ENCODE data around the gene MAGI1.
"Not testable (repeated sequence)": the region's sequence is repeated elsewhere in the genome, so short reads cannot be mapped to it uniquely, and the experiment has no call there.

The MAGI1 gene

DNA sequence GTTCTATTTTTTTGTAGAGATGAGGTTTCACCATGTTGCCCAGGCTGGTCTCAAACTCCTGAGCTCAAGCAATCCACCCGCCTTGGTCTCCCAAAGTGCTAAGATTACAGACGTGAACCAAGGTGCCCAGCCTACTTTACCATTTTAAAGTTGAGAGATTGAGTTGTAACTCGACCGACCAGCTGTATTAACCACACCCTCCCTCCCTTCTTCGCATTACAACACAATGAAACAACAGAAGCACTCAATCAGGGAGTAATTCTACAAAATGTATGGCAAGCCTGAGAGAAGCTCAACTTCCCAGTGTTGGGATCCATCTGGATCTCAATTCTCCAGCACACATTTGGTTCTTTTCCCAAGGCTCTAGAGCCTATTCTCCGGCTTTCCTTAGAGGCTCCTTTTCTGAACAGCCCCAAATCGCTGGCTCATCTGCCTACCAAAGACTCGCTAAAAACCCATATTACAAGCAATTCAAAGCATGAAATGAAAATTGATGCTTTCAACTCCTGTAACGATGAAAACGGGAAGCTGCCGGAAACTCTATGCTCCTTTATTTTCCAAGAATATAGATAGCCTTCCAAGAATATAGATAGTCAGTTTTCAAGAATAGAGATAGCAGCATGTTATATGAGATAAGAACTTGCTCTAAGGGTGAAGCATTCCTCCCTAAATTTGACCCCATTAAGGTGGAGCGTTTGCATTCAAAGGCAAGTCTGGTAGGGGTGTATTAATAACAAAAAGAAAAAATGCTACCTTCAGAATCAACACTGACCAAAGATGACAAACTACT is 450.9 kb downstream of the MAGI1 start:
- DNase-seq (ENCODE audit: low read depth), result no peak

DNA sequence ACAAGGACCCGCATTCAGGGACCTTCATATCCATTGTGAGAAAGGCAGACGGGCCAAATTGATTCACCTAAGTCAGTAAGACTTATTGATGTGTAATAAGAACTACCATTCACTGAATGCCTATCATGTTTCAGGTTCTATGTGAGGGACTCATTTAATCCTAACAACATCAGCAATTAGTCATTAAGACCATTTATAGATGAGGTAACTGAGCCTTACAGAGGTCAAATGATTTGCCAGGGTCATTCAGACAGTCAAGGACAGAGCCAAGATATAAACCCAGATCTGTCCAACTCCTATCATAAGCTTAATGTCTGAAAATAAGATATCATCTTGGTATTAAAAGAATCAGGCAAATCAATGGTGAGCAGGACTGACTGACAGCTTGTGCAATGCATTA is 453.8 kb downstream of the MAGI1 start:
- no peak for DNase-seq (ENCODE audit: low read depth)

DNA sequence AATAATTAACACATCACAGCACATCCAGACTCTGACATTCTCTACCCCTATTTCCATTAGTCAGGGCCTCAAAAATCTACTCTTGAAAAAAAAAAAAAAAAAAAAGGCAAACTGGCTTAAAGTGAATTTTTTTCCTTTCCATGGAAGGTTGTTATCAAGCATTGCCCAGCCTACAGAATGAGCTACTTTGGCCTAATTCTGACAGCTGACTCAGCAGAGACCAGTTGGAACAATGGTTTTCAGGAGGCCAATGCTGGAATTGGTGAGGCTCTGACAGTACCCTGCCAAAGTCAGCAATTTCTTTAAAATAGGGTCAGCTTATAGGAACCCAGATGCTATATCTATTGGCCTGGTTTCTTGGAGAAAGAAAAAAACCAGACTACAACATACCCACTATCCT is 454.7 kb downstream of the MAGI1 start:
- DNase-seq (ENCODE audit: low read depth), result no peak

DNA sequence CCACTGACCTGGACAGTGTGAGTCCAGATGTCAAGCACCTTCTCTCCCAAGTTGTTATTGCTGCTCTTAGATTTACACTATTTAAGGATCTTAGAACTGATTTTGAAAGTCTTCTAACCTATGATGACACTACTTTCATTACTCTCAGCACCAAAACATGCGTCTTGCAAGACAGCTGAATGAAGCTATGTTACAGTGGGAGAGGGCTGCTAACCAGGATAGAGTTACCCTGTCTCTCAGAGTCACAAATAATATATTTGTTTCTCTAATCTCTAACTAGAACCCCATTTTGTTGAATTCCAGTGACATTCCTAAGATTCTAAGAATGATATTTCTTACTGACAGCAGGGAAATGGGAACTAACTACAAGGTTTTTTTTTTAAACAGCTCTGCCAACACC is 455.5 kb downstream of the MAGI1 start:
- DNase-seq (ENCODE audit: low read depth), result no peak

DNA sequence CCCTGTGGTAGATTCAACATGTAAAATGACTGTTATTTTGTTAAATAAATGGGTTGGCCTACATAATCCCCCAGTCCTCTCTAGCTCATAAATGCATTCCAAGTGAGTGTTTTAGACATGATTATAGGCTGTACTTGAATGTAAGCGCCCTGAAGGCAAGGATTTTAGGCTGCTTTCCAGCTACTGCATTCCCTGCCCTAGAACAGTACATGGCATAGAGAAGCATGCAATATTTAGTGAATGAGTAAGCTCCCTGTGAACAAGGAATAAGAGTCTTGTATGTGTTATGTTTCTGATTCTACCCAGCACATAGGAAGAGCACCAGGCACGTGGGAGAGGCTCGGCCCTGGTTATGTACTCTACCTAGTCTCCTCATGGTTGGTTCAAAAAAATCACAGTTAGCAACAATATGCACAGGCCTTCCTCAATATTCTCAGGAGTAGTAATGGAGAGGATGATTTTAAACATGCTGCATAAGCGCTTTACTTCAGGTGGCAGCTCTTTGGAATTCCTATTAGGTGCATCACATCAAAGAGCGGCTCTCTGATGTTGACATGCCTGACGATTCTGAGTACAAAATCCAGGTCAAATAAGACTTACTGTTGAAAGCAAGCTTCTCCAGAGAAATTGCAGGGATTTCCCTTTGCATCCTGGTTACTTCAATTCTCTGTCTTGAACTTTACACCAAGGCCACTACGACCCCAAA is 456.6 kb downstream of the MAGI1 start:
- no peak for DNase-seq (ENCODE audit: low read depth)

DNA sequence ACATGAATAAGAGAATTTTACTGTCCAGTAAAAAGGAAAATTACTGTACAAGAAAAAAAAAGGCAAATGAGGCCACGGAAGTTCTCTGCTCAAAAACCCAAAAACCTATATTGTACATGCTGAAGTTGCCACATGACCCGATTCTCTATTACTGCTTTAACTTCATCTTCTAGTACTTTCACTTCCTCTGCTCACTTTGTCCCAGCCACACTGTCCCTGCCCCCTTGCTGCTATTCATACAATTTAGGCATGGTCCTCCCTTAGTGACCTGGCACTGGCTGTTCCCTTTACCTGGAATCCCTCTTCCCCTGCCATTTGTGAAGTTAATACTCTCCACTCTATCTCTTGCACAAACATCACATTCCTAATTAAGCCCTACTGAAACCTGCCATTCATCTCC is 457.4 kb downstream of the MAGI1 start:
- no peak for DNase-seq (ENCODE audit: low read depth)

DNA sequence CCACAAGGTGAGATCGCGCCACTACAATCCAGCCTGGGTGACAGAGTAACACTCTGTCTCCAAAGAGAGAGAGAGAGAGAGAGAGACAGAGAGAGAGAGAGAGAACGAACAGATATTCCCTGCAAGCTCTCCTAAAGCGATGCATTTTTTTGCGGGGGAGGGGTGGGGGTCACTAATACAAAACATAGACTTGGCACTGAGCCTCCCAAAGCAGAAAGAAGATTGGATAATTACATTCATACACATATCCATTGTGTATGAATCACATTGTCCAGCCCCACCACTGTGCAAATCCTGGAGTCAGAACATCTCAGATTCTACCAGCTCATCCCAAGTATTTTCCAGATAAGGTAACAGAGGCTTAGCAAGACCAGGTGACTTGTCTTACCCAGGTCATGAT is 459.9 kb downstream of the MAGI1 start:
- DNase-seq (ENCODE audit: low read depth), result no peak

DNA sequence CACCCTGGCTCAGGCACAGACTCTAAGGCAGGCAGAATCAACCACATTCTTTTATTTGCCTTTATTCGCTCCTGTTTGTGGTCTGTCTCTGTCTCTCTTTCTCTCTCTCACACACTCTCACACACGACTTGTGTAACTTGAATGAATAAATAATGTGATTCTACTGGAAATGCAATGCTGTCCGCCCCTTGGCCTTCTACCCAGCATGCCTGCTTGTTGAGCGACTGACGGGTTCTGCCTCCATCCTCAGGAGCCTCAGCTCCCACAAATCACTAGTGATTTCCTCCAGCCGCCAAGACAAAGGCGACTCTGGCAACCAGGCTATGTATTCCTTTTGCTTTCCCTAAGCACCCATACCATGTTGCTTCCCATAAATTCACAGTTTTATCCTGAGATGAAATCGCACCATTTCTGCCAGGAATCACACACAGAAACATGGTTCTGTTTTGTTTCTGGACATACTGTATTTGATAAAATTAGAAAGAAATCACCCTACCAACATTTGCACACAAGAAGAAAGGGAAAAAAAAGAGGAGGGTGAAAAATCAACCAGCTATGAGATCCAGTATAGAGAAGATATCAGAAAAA is 460.8 kb downstream of the MAGI1 start:
- peak; percentile 27 for DNase-seq (ENCODE audit: low read depth)

DNA sequence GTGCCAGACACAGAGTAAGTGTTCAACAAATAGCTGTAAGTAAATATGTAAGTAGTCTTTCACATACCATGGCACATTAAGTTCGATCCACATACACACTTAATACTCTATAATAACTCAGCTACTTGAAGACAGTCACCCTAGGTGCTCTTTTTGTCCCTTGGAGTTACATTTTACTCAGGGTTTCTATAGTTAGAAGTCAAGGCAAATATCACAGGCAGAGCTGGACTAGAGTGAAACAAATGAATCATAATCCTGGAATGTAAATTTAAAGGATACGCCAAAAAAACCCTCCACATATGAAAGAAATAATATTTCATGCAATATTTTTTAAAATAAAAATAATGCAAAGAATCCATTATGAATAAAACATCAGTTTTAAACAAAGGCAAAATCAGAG is 461.8 kb downstream of the MAGI1 start:
- no peak for DNase-seq (ENCODE audit: low read depth)

DNA sequence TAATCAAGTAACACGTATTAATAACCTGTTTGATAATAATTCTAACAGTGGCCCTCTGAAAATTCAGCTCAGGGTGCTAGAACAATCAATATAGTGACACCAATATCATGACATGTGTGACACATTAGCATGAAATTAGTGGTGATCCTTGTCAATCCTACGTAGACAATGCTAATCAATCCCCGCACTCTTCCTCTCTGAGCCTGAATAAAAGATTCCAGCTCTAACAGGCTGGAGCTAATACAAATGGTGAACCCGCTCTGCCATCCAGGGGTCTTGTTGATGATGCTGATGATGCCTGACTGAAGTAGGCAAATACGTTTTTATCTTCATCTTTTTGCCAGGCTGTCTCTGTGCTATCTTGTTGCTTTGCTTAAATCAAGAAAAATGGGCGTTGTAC is 462.5 kb downstream of the MAGI1 start:
- DNase-seq (ENCODE audit: low read depth), result no peak

DNA sequence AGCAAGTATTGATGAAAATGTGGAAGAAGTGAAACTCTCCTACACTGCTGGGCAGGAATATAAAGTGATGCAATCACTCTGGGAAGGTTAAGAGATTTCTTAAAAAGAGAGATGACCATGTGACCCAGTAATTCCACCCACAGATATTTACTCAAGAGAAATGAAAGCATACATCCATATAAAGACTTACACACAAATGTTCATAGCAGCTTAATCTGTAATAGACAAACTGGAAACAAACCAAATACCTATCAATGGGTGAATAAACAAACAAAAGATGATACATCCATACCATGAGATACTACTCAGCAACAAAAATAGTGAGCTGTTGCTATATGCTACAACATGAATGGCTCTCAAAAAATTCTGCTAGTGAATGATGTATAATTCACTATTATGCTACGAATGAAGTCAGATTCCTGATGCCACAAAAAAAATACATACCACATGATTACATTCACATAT is 463.3 kb downstream of the MAGI1 start:
- DNase-seq (ENCODE audit: low read depth), result peak; percentile 77

DNA sequence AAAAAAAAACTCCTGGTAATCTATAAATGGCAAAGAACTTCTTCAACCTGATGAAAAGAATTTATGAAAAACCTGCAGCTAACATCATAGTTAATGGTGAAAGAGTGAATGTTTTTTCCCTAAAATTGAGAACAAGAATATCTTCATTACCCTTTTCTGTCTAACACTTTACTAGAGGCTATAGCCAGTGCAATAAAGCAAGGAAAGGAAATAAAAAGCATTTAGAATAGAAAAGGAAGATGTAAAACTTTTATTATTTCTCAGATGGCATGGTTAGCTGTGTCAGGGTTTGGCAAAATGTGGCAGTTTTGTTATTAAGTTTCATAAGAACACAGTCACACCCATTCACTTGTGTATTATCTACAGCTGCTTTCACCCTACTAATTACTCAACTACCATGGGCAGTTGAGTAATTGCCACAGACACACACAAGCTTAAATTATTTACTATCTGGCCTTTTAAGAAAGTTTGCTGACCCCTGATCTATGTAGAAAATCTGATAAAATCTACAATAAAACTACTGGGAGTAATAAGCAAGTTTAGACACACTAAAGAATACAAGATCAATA is 465.1 kb downstream of the MAGI1 start:
- DNase-seq (ENCODE audit: low read depth), result no peak

DNA sequence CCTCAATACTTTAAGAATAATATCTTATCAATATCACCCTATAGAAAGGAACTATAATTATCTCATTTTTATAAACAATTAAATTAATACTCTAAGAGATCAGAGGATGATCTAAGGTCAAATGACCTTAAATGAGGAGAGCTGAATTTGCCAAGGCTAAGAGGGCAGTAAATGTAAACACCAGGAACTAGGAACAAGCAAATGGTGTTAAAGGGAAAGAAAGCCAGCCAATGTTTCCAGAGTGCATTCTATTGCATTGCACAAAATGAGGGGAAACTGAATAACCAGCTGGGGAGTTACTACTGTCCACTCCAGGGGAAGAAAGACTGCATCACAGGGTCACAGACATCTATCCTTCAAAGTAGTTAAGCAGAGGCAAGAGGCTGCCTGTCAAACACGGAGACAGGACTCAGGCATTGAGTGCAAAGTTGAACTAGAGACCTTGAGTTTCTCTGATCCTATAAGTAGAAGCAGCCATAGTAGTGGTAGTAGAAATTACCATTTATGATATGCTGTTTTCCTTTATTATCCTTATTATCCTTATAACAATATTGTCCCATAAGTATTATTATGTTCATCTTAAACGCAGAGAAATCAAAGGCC is 466.4 kb downstream of the MAGI1 start:
- DNase-seq (ENCODE audit: low read depth), result no peak

DNA sequence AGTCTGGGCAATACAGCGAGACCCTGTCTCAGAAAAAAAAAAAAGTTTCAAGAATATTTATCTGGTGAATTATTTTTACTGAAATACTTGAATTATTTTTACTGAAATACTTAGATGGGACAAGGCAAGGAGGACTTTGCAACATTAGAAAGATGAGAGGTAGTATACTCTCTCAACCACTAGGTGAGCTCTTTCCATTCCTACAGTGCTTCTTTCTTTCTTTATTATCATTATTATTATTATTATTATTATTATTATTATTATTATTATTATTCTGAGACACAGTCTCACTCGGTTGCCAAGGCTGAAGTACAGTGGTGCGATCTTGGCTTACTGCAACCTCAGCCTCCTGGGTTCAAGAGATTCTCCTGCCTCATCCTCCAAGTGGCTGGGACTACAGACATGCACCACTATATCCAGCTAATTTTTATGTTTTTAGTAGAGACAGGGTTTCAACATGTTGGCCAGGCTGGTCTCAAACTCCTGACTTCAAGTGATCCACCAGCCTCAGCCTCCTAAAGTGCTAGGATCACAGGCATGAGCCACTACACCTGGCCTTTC is 468.8 kb downstream of the MAGI1 start:
- DNase-seq (ENCODE audit: low read depth), result no peak

DNA sequence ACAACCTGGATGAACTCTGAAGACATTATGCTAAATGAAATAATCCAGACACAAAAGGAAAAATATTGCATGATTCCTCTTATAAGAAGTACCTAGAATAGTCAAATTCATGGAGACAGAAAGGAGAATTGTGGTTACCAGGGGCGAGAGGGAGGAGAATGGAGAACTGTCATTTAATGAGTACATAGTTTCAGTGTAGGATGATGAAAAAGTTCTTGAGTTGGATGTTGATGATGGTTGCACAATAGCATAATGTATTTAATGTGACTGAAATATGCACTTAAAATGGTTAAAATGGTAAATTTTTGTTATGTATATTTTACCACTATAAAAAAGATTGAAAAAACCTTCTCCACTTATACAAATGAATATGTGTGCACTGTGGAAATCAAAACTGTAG is 469.6 kb downstream of the MAGI1 start:
- DNase-seq (ENCODE audit: low read depth), result no peak

DNA sequence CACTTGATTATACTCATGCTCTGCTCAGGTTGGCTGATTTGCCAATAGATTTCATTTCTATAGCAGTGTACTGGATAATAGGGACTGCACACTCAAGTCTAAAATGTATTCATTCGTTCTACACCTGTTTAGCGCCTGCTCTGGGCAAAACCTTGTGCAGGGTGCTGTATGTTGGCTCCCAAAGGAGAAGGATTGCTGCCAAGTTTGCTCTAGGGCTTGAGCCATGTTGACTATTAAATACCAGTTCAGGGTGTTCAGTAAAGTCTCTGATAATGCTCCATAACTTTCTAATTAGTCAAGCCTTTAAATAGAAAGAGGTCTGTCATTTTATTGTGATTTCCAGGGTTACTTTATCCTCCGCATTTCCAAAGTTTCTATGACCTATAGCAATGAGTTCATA is 470.2 kb downstream of the MAGI1 start:
- no peak for DNase-seq (ENCODE audit: low read depth)

DNA sequence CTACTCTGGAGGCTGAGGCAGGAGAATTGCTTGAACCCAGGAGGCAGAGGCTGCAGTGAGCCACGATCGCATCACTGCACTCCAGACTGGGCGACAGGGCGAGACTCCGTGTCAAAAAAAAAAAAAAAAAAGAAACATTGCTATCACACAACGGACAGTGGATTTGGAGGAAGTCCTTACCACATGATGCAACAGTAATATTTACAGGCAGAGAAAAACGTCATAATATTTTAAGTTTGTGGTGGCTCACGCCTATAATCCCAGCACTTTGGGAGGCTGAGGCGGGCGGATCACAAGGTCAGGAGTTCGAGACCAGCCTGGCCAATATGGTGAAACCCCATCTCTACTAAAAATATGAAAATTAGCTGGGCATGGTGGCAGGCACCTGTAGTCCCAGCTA is 473.0 kb downstream of the MAGI1 start:
- not testable (repeated sequence) for DNase-seq (ENCODE audit: low read depth)

DNA sequence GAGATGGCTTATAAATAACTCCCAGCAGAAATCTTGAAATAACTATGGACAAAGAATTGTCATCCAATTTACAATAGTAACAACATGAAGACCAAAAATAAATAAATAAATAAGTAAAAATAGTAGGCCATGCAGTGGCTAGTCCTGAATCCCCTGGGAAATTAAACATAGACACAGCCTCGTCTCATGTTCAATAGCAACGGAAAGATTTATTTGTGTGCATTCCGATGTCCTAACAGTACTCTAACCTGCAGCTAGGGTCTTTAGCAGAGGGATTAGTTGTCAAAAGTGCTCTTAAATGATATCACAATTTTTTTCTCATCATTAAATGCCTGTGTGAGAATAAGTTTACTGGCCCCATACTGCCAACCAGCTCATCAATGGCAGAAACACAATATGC is 474.2 kb downstream of the MAGI1 start:
- DNase-seq (ENCODE audit: low read depth), result no peak

DNA sequence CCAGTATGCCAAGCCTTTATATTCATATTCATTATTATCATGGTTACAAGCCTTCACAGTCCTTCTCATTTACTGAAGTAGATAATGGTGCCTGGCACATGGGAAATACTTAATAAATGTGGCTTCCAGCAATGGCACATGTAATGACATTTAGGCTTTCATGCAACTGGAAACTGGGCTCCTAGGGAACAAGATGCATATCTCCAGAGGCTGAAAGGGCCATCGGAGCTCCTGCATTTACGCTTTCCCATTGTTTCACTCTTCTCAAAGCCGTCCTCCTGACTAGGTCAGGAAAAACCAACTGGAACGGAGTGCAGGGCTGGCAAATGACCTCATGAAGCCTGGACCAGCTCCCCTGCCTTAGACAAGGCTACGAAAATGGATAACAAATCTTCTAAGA is 474.9 kb downstream of the MAGI1 start:
- DNase-seq (ENCODE audit: low read depth), result no peak

DNA sequence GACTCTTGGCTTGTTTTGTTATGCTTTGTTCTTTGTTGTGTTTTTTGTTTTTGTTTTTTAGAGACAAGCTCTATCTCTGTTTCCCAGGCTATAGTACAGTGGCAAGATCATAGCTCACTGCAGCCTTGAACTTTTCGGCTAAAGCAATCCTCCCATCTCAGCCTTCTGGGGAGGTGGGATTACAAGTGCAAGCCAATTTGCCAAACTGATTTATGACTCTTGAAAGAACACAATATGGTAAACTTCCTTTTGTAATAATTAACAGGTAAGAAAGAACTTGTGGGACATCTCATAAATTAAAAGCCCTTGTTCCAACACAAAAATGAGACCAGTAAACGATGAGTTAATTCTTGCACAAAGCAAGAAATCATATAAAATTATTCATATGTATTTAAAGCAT is 476.3 kb downstream of the MAGI1 start:
- no peak for DNase-seq (ENCODE audit: low read depth)

DNA sequence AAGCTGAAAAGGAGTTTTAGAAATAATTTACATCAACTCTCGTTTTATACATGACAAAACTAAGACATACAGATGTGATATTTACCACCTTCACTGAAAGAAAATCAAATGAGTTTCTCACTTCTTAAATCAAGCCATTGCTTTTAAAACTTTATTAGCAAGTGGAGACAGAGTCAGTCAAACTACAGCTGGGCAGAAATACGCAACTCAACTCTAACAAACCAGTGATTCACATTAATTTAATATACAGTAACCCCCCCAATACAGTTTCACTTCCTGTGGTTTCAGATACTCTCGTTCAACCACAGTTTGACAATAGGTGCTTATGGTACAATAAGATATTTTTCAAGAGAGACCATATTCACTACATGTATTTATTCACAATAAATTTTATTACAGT is 477.1 kb downstream of the MAGI1 start:
- DNase-seq (ENCODE audit: low read depth), result no peak

DNA sequence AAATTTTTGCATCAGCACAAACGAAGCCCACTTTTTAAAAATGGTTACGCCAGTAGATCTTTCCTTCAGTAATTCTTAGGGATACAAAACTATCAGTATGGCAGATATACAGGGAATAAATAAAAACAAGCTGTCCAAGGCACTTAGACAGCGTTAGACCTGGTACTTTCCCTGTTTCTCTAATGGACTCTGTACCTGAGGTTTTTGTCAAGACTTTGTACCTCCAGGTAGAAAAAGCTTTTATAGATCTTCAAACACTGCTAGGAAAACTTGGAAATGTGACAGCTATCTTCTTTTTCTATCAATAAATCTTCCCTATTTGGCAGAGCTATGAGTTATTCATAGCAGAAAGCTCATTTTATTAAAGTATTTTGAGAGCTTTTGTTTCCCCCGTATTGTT is 477.8 kb downstream of the MAGI1 start:
- no peak for DNase-seq (ENCODE audit: low read depth)
